GM18505 (cell line): ENCODE data around the gene ANHX.
"Not testable (repeated sequence)": the region's sequence is repeated elsewhere in the genome, so short reads cannot be mapped to it uniquely, and the experiment has no call there.

Experiments
- ATAC-seq: cut with Tn5 transposase; IDR thresholded peaks from one replicate; pipeline ENCODE4 v1.9.1; 2021; ENCODE audit not compliant: unreplicated experiment
- POLR2A ChIP-seq: IDR thresholded peaks from 4 replicates; pipeline ENCODE4 v1.6.1; 2011; ENCODE audit warnings: borderline replicate concordance; ENCODE audit not compliant: insufficient read depth, insufficient read length; ENCODE audit errors: extremely low read depth

Gene ANHX

DNA sequence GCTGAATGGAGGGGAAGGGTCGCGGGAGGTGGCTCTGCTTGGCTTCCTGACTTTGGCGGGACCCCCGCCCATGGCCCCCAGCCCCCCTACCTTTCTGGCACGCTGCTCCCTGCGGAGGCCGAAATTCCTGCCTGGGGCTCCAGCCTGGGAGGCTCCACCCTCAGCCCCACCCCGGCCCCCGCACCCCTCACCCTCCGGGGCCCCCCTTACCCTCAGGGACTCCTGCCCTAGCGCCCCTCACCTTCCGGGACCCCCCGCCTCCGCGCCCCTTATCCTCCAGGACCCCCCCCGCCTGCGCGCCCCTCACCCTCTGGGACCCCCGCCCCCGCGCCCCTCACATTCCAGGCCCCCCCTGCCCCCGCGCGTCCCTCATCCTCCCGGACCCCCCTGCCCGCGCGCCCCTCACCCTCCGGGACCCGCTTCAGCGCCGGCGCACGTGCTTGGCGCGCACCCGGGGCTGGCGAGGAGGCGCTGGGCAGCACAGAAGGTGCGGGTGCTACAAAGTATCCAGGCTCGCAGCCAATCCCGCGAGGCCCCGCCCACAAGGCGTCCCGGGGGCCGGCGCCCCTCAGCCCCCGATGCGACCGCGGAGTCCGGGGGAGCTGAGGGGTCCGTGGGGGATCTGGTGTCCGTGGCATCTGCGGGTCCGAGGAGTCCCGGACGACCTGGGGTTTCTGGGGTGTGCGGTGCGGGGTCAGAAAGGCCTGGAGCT is at the start of gene ANHX:
TSS of gene ANHX (minus strand) at position 477 of the 712 bp plus-strand sequence. CDS start 1,521 bp downstream, outside the sequence.
- TF ChIP-seq POLR2A: no peak
- no peak for ATAC-seq

GRCh38 chr12:133264668-133265067 is 29.0 kb upstream of the ANHX start:
- not testable (repeated sequence) for ATAC-seq

- no peak for ATAC-seq
Measured at GRCh38 chr12:133264173-133264572, 28.5 kb upstream of the ANHX start.

GRCh38 chr12:133256321-133256720 is 20.6 kb upstream of the ANHX start:
- no peak for ATAC-seq
- no peak for TF ChIP-seq POLR2A

More at GRCh38 chr12:133264173-133264572, 28.5 kb upstream of the ANHX start:
- no peak for TF ChIP-seq POLR2A

- ATAC-seq: not testable (repeated sequence)
Measured at GRCh38 chr12:133255833-133256232, 20.2 kb upstream of the ANHX start.

DNA sequence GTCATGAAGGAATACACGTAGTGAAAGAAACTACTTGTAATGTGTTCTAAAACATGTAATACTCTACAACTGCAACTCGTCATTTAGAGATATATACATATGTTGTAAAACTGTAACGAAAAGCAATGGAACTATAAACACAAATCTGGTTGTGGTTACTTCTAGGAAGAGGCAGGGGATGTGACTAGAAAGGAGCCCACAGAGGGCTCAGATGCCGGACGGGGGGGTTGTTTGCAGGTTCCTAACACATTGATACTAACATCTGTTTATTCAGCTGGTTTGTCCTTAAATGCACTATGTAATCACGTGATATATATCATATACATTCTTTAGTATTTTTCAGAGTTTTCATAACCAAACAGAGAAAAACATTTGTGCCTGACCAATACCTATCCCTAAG is 16.1 kb upstream of the ANHX start:
- TF ChIP-seq POLR2A: no peak
- ATAC-seq: no peak

- no peak for ATAC-seq
- TF ChIP-seq POLR2A: no peak
Measured at GRCh38 chr12:133236556-133236955, 879 bp upstream of the ANHX start.

DNA sequence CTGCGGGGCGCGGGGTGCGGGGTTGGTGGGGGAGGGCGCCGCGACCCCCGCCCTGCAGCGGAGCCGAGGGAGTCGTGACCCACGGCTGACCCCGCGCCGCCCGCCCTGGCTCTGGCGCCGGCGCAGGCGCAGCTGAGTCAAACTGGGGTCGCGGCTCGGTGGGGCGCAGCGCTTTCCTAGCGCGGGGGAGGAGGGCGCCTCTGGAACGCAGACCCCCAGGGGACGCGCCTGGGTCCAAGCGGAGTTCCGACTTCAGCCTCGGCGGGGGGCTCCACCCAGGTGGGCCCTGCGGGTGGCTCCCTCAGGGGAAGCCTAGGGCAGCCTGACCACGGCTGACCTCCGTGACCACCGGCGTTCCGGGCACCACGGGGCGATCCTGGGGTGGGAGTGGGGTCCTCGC is 467 bp upstream of the ANHX start:
- no peak for ATAC-seq
- TF ChIP-seq POLR2A: no peak

DNA sequence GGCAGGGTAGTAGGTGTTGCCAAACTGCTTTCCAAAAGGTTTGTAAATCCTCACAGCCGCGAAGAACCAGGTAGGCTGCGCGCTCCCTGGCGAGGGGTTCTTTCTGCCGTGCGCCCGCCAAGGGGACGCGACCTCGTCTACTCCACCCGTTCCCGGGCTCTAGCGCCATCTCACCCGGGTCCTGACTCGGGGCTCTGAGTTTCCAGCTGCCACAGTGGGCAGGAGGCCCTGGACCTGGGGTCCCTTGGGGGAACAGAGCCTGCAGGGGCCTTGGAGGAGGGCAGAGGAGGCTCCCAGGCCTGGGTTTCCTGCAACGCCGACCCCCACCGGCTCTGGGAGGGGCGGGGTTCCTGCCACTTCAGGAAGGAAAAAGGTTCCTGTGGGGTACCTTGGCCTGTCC is 706 bp downstream of the ANHX start:
- ATAC-seq: no peak
- no peak for TF ChIP-seq POLR2A

DNA sequence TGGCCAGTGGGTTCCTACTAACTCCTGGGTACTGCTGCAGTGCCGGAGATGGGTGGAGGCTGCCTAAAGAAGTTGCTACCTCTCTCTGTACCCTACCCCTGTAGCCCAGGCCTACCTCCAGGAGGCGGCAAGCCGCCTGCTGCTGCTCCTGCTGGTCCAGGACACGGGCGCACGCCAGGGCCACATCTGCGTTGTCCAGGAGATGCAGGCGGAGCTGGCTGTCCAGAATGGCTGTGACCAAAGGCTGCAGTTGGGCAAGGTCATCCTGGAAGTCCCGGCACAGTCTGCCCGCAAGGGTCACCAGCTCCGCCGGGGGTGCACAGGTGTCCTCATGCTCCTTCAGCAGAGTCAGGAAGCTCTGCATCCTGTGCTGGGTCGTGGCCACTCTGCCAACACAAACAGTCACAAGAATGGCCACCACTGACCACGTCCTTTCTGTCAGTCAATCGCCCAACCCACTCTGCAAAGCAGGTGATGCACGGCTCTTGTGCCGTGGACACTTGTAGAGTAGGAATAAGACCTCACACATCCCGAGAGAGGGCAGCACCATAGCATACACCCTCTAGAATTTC is 1.6 kb downstream of the ANHX start:
- no peak for TF ChIP-seq POLR2A
- ATAC-seq: no peak

GRCh38 chr12:133233006-133233405 is 2.7 kb downstream of the ANHX start:
- TF ChIP-seq POLR2A: no peak
- ATAC-seq: no peak

DNA sequence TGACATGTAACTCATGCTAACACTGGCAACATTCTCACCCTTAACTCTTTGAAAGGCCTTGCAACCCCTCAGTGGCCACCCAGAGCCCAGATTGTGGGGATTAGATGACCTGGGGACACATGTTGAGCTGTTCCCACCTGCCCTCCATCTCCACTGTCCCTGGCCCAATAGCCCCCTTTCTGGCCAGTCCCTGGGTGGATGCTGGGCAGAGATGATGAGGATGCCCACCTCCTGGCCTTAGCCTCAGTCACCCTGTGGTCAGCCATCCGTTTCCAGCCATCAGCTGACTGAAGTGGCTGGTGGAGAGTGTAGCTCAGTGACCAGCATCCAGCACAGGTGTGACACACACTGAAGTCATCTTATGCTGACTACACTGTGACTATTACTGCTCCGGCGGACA is 4.7 kb downstream of the ANHX start:
- ATAC-seq: no peak
- no peak for TF ChIP-seq POLR2A

DNA sequence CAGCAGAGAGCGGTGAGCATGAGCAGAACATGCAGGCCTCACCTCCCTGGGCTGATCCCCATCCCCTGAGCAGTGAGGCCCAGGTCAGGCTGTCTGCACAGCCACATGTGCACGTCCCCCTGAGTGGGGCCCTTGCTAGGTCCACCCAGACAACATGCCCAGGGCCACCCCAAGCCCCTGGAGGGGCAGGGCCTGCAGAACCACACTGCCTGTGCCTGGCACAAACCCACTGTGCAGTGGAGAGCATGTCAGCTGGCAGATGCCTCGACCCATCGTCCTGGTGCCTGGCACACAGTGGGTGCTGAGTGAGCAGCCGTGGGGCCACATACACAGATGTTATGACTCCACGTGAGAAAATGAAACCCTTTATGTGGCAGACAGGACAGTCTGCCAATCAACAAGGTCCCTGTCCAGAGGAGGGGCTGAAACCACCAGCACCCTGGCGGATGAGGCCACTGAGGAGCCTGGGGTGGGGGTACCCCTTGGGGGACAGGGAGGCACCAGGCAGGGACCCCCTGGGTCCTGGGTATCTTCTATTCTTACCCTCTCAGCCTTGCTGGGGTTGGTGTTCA is 8.3 kb downstream of the ANHX start:
- no peak for TF ChIP-seq POLR2A
- no peak for ATAC-seq

DNA sequence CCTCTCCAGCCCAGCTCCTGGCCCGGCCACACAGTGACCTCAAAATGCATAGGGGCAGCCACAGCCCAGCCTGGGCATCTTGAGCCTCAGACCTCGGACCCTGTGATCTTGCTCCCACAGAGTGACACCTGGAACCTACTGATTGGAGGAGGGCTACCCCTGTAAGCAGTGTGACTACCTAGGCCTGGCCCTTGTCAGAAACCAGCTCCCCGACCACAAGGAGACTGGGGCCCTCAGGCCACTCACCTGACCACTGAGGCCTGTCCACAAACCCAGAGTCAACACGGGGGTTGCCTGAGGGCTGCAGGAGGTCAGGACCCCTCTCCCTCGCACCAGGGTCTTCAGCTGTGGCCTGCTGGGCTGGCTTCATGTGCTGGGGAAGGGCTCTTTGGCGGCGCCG is 9.0 kb downstream of the ANHX start:
- no peak for TF ChIP-seq POLR2A
- no peak for ATAC-seq

DNA sequence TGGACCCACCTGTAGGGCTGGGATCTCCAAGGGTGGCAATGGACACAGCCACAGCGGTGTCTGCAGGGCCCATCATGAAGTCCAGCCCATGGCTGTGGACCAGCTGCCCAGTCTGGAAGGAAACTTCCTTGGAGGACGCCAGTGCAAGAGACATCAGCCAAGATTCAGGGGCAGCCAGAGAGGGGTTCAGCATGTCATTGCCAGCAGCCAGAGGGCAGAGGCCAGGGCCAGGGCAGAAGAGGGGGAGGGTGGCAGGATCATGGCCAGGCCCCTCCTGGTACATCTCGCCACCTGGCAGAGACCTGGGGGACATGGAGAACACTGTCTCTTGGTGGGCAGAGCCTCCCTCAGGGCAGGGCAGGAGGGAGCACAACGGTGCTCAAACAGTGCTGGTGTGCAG is 10.2 kb downstream of the ANHX start:
- ATAC-seq: no peak
- no peak for TF ChIP-seq POLR2A

- TF ChIP-seq POLR2A: no peak
- ATAC-seq: no peak
Measured at GRCh38 chr12:133222211-133222610, 13.5 kb downstream of the ANHX start.
